Measurements from ENCODE around the gene MBTPS2. TPM values are rescaled to one million over a fixed set of nuclear protein-coding genes. Genes with fewer than 3 reads are reported as not detected.

The MBTPS2 gene
- total RNA-seq, 2 donors from 2014 or later = 14.0 to 14.4 TPM

GRCh38 chrX:21911481-21911880 is 72.1 kb downstream of the MBTPS2 start:
- DNase-seq (ENCODE audit: low spot score) = no peak
- no peaks in the 10 kb centered on the region for H3K27me3 ChIP-seq (replicated peaks; ENCODE audit: insufficient read depth)
- no peak overlapping the region for H3K4me3 ChIP-seq
- 98% methylated on average over 4 of the region's 4 CpGs for WGBS
- no peaks in the 10 kb centered on the region for H3K9me3 ChIP-seq
- intact Hi-C loops (cut with DNase I) = no loop called here
- no peaks in the 10 kb centered on the region for H3K36me3 ChIP-seq
- no peaks in the 10 kb centered on the region for H3K4me1 ChIP-seq (replicated peaks)
- H3K27ac ChIP-seq = no peak overlapping the region
- TF ChIP-seq, protein P1, sequence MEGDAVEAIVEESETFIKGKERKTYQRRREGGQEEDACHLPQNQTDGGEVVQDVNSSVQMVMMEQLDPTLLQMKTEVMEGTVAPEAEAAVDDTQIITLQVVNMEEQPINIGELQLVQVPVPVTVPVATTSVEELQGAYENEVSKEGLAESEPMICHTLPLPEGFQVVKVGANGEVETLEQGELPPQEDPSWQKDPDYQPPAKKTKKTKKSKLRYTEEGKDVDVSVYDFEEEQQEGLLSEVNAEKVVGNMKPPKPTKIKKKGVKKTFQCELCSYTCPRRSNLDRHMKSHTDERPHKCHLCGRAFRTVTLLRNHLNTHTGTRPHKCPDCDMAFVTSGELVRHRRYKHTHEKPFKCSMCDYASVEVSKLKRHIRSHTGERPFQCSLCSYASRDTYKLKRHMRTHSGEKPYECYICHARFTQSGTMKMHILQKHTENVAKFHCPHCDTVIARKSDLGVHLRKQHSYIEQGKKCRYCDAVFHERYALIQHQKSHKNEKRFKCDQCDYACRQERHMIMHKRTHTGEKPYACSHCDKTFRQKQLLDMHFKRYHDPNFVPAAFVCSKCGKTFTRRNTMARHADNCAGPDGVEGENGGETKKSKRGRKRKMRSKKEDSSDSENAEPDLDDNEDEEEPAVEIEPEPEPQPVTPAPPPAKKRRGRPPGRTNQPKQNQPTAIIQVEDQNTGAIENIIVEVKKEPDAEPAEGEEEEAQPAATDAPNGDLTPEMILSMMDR (IDR thresholded peaks at IDR 0.05) = no peak
- TF ChIP-seq POLR2A (IDR thresholded peaks at IDR 0.05) (no peak), POLR2AphosphoS5 (IDR thresholded peaks at IDR 0.05) (no peak)

DNA sequence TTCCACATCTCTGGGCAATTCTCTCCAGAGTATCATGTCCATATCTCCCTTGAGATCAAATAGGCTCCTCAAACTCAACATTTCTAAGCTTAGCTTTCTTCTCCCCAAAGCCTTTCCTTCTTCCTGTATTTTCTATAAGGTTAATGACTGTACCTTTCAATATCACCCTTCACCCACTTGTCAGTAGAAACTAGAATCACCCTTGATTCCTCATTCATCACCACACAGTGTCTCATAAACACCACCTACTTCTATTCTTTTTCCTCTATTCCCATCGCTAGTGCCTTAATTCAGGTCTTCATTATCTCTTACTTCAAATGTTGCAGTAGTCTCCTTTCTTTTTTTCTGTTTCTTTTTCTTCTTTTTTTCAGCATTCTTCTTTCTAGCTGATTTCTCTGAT is 72.8 kb downstream of the MBTPS2 start:
- Histone ChIP-seq H3K36me3 (no peaks in the 10 kb centered on the region), H3K4me1 (replicated peaks) (no peaks in the 10 kb centered on the region), H3K27me3 (replicated peaks; ENCODE audit: insufficient read depth) (no peaks in the 10 kb centered on the region), H3K27ac (no peak overlapping the region), H3K9me3 (no peaks in the 10 kb centered on the region), H3K4me3 (no peak overlapping the region)
- TF ChIP-seq POLR2AphosphoS5 (IDR thresholded peaks at IDR 0.05) (no peak), POLR2A (IDR thresholded peaks at IDR 0.05) (no peak)
- TF ChIP-seq, protein P1 (IDR thresholded peaks at IDR 0.05) = no peak
- intact Hi-C loops (cut with DNase I) = no loop called here
- DNase-seq (ENCODE audit: low spot score) = no peak
- 85% methylated on average over 1 of the region's 1 CpG for WGBS

DNA sequence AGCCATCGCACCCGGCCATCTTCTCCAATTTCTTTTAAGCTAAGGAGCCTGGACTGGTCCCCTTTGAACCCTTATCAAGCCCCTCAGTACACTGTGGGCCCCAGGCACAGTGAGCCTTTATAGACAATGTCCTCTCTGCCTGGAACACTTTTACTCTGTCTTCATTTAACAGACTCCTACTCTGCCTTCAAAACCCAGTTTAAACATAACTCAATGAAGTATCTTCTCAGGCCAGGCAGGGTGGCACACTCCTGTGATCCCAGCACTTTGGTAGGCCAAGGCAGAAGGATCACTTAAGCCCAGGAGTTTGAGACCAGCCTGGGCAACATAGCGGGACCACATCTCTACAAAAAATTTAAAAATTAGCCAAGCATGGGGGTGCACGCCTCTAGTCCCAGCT is 73.6 kb downstream of the MBTPS2 start:
- no peak for TF ChIP-seq POLR2A (IDR thresholded peaks at IDR 0.05)
- no peak for TF ChIP-seq POLR2AphosphoS5 (IDR thresholded peaks at IDR 0.05)
- TF ChIP-seq, protein P1 (IDR thresholded peaks at IDR 0.05) = no peak
- 88% methylated on average over 3 of the region's 4 CpGs for WGBS
- no peak for DNase-seq (ENCODE audit: low spot score)
- H3K4me3 ChIP-seq = no peak overlapping the region
- no peaks in the 10 kb centered on the region for H3K4me1 ChIP-seq (replicated peaks)
- no peak overlapping the region for H3K27ac ChIP-seq
- H3K9me3 ChIP-seq = no peaks in the 10 kb centered on the region
- no peaks in the 10 kb centered on the region for H3K27me3 ChIP-seq (replicated peaks; ENCODE audit: insufficient read depth)
- no peaks in the 10 kb centered on the region for H3K36me3 ChIP-seq
- intact Hi-C loops (cut with DNase I) = no loop called here

- no peak for DNase-seq (ENCODE audit: low spot score)
- Histone ChIP-seq H3K9me3 (no peaks in the 10 kb centered on the region), H3K4me3 (no peak overlapping the region), H3K36me3 (no peaks in the 10 kb centered on the region), H3K4me1 (replicated peaks) (no peaks in the 10 kb centered on the region), H3K27ac (no peak overlapping the region), H3K27me3 (replicated peaks; ENCODE audit: insufficient read depth) (no peaks in the 10 kb centered on the region)
- WGBS = 25% methylated on average over 3 of the region's 3 CpGs
- TF ChIP-seq, protein P1 (IDR thresholded peaks at IDR 0.05) = no peak
- TF ChIP-seq POLR2A (IDR thresholded peaks at IDR 0.05) (no peak), POLR2AphosphoS5 (IDR thresholded peaks at IDR 0.05) (no peak)
- intact Hi-C loops (cut with DNase I) = no loop called here
Observed at GRCh38 chrX:21926116-21926515, 86.7 kb downstream of the MBTPS2 start.

DNA sequence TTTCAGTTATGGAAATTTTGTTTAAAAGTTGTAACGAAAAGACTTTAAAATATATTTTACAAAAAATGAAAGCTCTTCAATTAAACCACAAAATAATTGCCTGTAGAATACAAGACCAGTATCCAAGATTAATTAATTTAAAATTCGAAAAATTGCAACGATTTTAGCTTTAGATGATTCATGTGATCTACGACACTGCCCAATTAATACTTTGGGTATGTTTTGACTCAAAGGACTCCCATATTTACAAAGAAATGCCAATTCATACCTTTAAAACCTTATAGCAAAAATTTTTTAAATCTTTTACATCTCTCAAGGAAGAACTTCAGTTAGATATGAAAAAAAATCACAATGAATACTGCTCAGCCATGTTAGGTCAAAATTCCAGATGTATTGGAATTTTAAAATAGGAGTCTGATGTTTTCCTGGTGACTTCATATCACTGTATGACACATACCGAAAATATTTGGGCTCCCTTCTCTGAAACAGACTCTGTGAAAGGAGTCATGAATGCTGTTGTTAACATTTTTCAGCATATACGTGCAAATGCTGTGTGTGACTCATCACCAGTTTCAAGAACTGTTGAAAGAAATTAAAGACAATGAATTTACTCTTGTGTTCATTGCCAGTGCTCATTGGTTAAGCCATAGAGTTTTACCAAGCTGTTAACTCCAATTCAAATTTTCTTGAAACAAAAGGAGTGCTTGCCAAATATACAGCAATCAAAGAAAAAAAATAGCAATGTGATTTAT is 87.3 kb downstream of the MBTPS2 start:
- Histone ChIP-seq H3K27me3 (replicated peaks; ENCODE audit: insufficient read depth) (no peaks in the 10 kb centered on the region), H3K9me3 (no peaks in the 10 kb centered on the region), H3K4me3 (no peak overlapping the region), H3K4me1 (replicated peaks) (no peaks in the 10 kb centered on the region), H3K27ac (no peak overlapping the region), H3K36me3 (no peaks in the 10 kb centered on the region)
- intact Hi-C loops (cut with DNase I) = no loop called here
- WGBS = 70% methylated on average over 6 of the region's 6 CpGs
- no peak for TF ChIP-seq POLR2AphosphoS5 (IDR thresholded peaks at IDR 0.05)
- TF ChIP-seq, protein P1 (IDR thresholded peaks at IDR 0.05) = no peak
- no peak for TF ChIP-seq POLR2A (IDR thresholded peaks at IDR 0.05)
- DNase-seq (ENCODE audit: low spot score) = no peak
